HCT116 (cell line): ENCODE data around the gene TFPT. TPM values are rescaled to one million over a fixed set of nuclear protein-coding genes. Genes with fewer than 3 reads are reported as not detected.

Experiments
- ATAC-seq: fragments of 200-7000 bp; cut with Tn5 transposase; 2 replicates; pipeline ENCODE4 v1.9.1; 2020; ENCODE audit warnings: mild to moderate bottlenecking, moderate library complexity
- BruUV-seq: library from RNA; stranded (reverse); fragments of 400-500 nt; replicated peaks from 2 replicates; lab custom pipeline; 2021; lab: Mats Ljungman, UMichigan
- CTCF ChIA-PET: fragments of 300-600 bp; sonication (Branson Sonifier 250); formaldehyde crosslinking; loops from one replicate; lab custom pipeline; 2021; ENCODE audit warnings: antibody characterized with exemption; lab: Charles Lee
- POLR2A ChIA-PET: fragments of 300-600, 350-600 bp; sonication (Branson Sonifier 250); formaldehyde crosslinking; loops from one replicate; lab custom pipeline; 2021; ENCODE audit warnings: antibody characterized with exemption; lab: Charles Lee
- RAD21 ChIA-PET, 2 experiments: fragments of 300-600 bp; sonication (Branson Sonifier 250); formaldehyde crosslinking; loops; one replicate each; lab custom pipeline; 2023; ENCODE audit warnings: low total read pairs in 2 of 2; ENCODE audit not compliant: uncharacterized antibody in 2 of 2, unreplicated experiment in 2 of 2, low non-redundant PET in 1 of 2; lab: Charles Lee
- DNase-seq: peaks from one replicate; pipeline ENCODE4 v3.0.0-alpha.2; 2010; ENCODE audit warnings: low read depth, low spot score
- H2AFZ ChIP-seq: fragments of 200-600 bp; shearing (Covaris generic), sonication (generic); 2 replicates; pipeline ENCODE4 v1.6.1; 2017; ENCODE audit warnings: low read depth, mixed run types, mixed read lengths, antibody characterized with exemption, low read length; ENCODE audit not compliant: poor library complexity, severe bottlenecking
- H3K27ac ChIP-seq: 2 replicates; pipeline ENCODE4 v1.5.1; 2012; ENCODE audit warnings: low read depth, low read length
- H3K27me3 ChIP-seq: fragments of 200-600 bp; sonication (generic); 2 replicates; pipeline ENCODE4 v1.6.1; 2016; ENCODE audit warnings: mixed run types, low read length, mixed read lengths; ENCODE audit not compliant: insufficient read depth
- H3K36me3 ChIP-seq, 2 experiments: fragments of 200-500 bp in 1 of 2; fragments of 200-600 bp in 1 of 2; sonication (Bioruptor generic) in 1 of 2; sonication (generic) in 1 of 2; 2 replicates each; pipeline versions ENCODE4 v1.5.1 to v1.6.1; 2014 to 2016; ENCODE audit warnings: low read length in 2 of 2, inconsistent platforms in 1 of 2, mixed read lengths in 1 of 2, mixed run types in 1 of 2; ENCODE audit not compliant: insufficient read depth in 2 of 2, control insufficient read depth in 1 of 2
- H3K4me1 ChIP-seq, 2 experiments: fragments of 200-600 bp in 1 of 2; sonication (generic) in 1 of 2; 2 replicates each; pipeline versions ENCODE4 v1.5.1 to v1.6.1; 2012 to 2017; ENCODE audit warnings: low read length in 2 of 2, inconsistent platforms in 1 of 2, mild to moderate bottlenecking in 1 of 2, mixed read lengths in 1 of 2, mixed run types in 1 of 2, moderate library complexity in 1 of 2; ENCODE audit not compliant: insufficient read depth in 2 of 2, control insufficient read depth in 1 of 2
- H3K4me2 ChIP-seq: fragments of 200-600 bp; sonication (generic); 2 replicates; pipeline ENCODE4 v1.6.1; 2017; ENCODE audit warnings: mixed run types, low read length, mixed read lengths
- H3K4me3 ChIP-seq, 2 experiments: fragments of 200-600 bp in 1 of 2; sonication (generic) in 1 of 2; replicated peaks in 1 of 2; 2 replicates each; pipeline ENCODE4 v1.5.1; 2011 to 2016; ENCODE audit warnings: low read length in 2 of 2, control low read depth in 1 of 2, low read depth in 1 of 2, mild to moderate bottlenecking in 1 of 2, mixed read lengths in 1 of 2, mixed run types in 1 of 2
- H3K79me2 ChIP-seq: fragments of 200-600 bp; sonication (generic); 2 replicates; pipeline ENCODE4 v1.6.1; 2017; ENCODE audit warnings: mild to moderate bottlenecking, mixed run types, low read length, moderate library complexity, mixed read lengths; ENCODE audit not compliant: insufficient read depth
- H3K9ac ChIP-seq: fragments of 200-600 bp; sonication (generic); 2 replicates; pipeline ENCODE4 v1.6.1; 2016; ENCODE audit warnings: low read length, mixed read lengths
- H3K9me2 ChIP-seq: fragments of 200-600 bp; sonication (generic), shearing (Covaris generic); 2 replicates; pipeline ENCODE4 v1.6.1; 2017; ENCODE audit warnings: mixed run types, mild to moderate bottlenecking, moderate library complexity; ENCODE audit not compliant: insufficient read depth
- H3K9me3 ChIP-seq, 2 experiments: fragments of 200-500 bp in 1 of 2; fragments of 200-600 bp in 1 of 2; sonication (Bioruptor generic) in 1 of 2; sonication (generic) in 1 of 2; 2 replicates each; pipeline ENCODE4 v1.6.1; 2014 to 2017; ENCODE audit warnings: low read length in 2 of 2, mixed read lengths in 2 of 2, inconsistent platforms in 1 of 2, low read depth in 1 of 2, mild to moderate bottlenecking in 1 of 2, mixed run types in 1 of 2, moderate library complexity in 1 of 2; ENCODE audit not compliant: control insufficient read depth in 1 of 2, insufficient read depth in 1 of 2
- H4K20me1 ChIP-seq: fragments of 200-600 bp; sonication (generic), shearing (Covaris generic); 2 replicates; pipeline ENCODE4 v1.6.1; 2017; ENCODE audit warnings: mixed run types, mild to moderate bottlenecking, moderate library complexity; ENCODE audit not compliant: insufficient read depth
- CEBPB ChIP-seq: IDR thresholded peaks from 2 replicates; pipeline ENCODE4 v1.6.1; 2012; ENCODE audit warnings: low read depth
- EGR1 ChIP-seq: IDR thresholded peaks from 2 replicates; pipeline ENCODE4 v1.6.1; 2012; ENCODE audit warnings: low read depth
- FOSL1 ChIP-seq: IDR thresholded peaks from 2 replicates; pipeline ENCODE4 v1.6.1; 2012; ENCODE audit warnings: low read depth
- MAX ChIP-seq: IDR thresholded peaks from 2 replicates; pipeline ENCODE4 v1.6.1; 2012
- POLR2A ChIP-seq: IDR thresholded peaks from 2 replicates; pipeline ENCODE4 v1.7.0; 2011; ENCODE audit warnings: borderline replicate concordance; ENCODE audit not compliant: insufficient read depth, insufficient read length; ENCODE audit errors: extremely low read depth
- POLR2AphosphoS5 ChIP-seq: IDR thresholded peaks from 2 replicates; pipeline ENCODE4 v1.6.1; 2011; ENCODE audit warnings: mild to moderate bottlenecking, low read depth, low read length, moderate library complexity
- REST ChIP-seq: IDR thresholded peaks from 2 replicates; pipeline ENCODE4 v1.6.1; 2012; ENCODE audit warnings: low read depth
- SIN3A ChIP-seq: IDR thresholded peaks from 2 replicates; pipeline ENCODE4 v1.6.1; 2012; ENCODE audit warnings: low read depth
- SRF ChIP-seq: IDR thresholded peaks from 2 replicates; pipeline ENCODE4 v1.6.1; 2012; ENCODE audit warnings: low read depth
- intact Hi-C: fragments of 100-400 bp; cut with micrococcal nuclease; formaldehyde crosslinking; loops from 2 replicates; pipeline ENCODE4 v1.10.0; 2022
- total RNA-seq: library from RNA; stranded (reverse); gene quantifications from one replicate; pipeline ENCODE4 v1.2.1, GENCODE V29; 2021; ENCODE audit not compliant: unreplicated experiment

Gene TFPT
- total RNA-seq, 1 experiment from 2014 or later = 7.1 TPM

- TF ChIP-seq REST = no peak
- TF ChIP-seq POLR2A = no peak
- TF ChIP-seq MAX = no peak
- TF ChIP-seq EGR1 = no peak
- TF ChIP-seq FOSL1 = no peak
- no peak for TF ChIP-seq SIN3A
- no peak for TF ChIP-seq SRF
- no peak for TF ChIP-seq POLR2AphosphoS5
- TF ChIP-seq CEBPB = no peak
Observed at GRCh38 chr19:54123682-54124081, 8.2 kb upstream of the TFPT start (continued).

GRCh38 chr19:54121259-54121658, 5.8 kb upstream of the TFPT start:
- Histone ChIP-seq H3K27me3 (no peaks in the 10 kb centered on the region), H4K20me1 (no peaks in the 10 kb centered on the region), H3K4me3 (no peak overlapping the region), H3K9me3 (no peaks in the 10 kb centered on the region), H3K4me2 (no peak overlapping the region), H2AFZ (no peak overlapping the region), H3K9ac (no peak overlapping the region), H3K79me2 (peaks cover 24% of the 10 kb centered on the region), H3K27ac (no peak overlapping the region)
- RAD21 ChIA-PET = no interaction called here
- CTCF ChIA-PET = no interaction called here
- DNase-seq (no peak), ATAC-seq (no peak)
- POLR2A ChIA-PET = no interaction called here
- intact Hi-C loops = no loop called here
- no TSS peak for BruUV-seq
- no peak for TF ChIP-seq SIN3A
- TF ChIP-seq, all 23 proteins: peak for 0
- H3K36me3 ChIP-seq = peaks cover 29 to 46% of the 10 kb centered on the region in 2 experiments; a peak in 3 of 4 replicates
- H3K9me2 ChIP-seq = no peaks in the 10 kb centered on the region
- H3K4me1 ChIP-seq = peaks cover 6 to 10% of the 10 kb centered on the region in 2 experiments; a peak in 3 of 4 replicates
